Head of caudate nucleus (tissue), 42 donors: ENCODE data around the gene UIMC1.

Experiments used
- DNase-seq, 42 donors: peaks; one replicate each; pipeline versions ENCODE4 v3.0.0 to v3.0.0-alpha.2; 2020 to 2021; ENCODE audit warnings: mixed read lengths in 7 of 42
- intact Hi-C: fragments of 100-400 bp; cut with DNase I; formaldehyde crosslinking; loops from one replicate; pipeline ENCODE4 v1.15.0; 2022

The UIMC1 gene

GRCh38 chr5:176915906-176916305, 90.7 kb downstream of the UIMC1 start:
- no peak for DNase-seq
- intact Hi-C loops = no loop called here

GRCh38 chr5:176912115-176912514, 94.5 kb downstream of the UIMC1 start:
- intact Hi-C loops = no loop called here
- DNase-seq = no peak

GRCh38 chr5:176908675-176909368, 97.8 kb downstream of the UIMC1 start:
- DNase-seq = no peak

GRCh38 chr5:176906796-176907195, 99.8 kb downstream of the UIMC1 start:
- no peak for DNase-seq
- intact Hi-C loops = no loop called here

More at GRCh38 chr5:176908675-176909368, 97.8 kb downstream of the UIMC1 start:
- intact Hi-C loops = no loop called here

GRCh38 chr5:176906126-176906525, 100.5 kb downstream of the UIMC1 start:
- no peak for DNase-seq
- intact Hi-C loops = no loop called here

- intact Hi-C loops = no loop called here
- DNase-seq = no peak
These were observed 102.3 kb downstream of the UIMC1 start for GRCh38 chr5:176904276-176904675.

GRCh38 chr5:176902911-176903664, 103.5 kb downstream of the UIMC1 start:
- intact Hi-C loops = no loop called here
- DNase-seq = no peak

- DNase-seq = no peak
- intact Hi-C loops = no loop called here
These were observed 104.3 kb downstream of the UIMC1 start for GRCh38 chr5:176902102-176902814.

- intact Hi-C loops = no loop called here
These were observed 105.1 kb downstream of the UIMC1 start for GRCh38 chr5:176901260-176902101.

GRCh38 chr5:176900780-176901204, 105.8 kb downstream of the UIMC1 start:
- DNase-seq = no peak
- intact Hi-C loops = no loop called here

More at GRCh38 chr5:176901260-176902101, 105.1 kb downstream of the UIMC1 start:
- DNase-seq = peak in 1 of 42 donors; percentile 34

GRCh38 chr5:176899946-176900779, 106.4 kb downstream of the UIMC1 start:
- DNase-seq = peak in 11 of 42 donors; percentile 23 to 55 (median 35)
- intact Hi-C loops = no loop called here

GRCh38 chr5:176899296-176899891, 107.2 kb downstream of the UIMC1 start, which contains the start of gene HK3:
Gene HK3 (minus strand): TSS chr5:176899346. CDS start chr5:176896159, 3,187 bp downstream.
- intact Hi-C loops = no loop called here
- peak in 5 of 42 donors; percentile 18 to 48 (median 30) for DNase-seq

- no peak for DNase-seq
- intact Hi-C loops = no loop called here
These were observed 109.3 kb downstream of the UIMC1 start for GRCh38 chr5:176897263-176897662.

- intact Hi-C loops = no loop called here
- no peak for DNase-seq
These were observed 110.7 kb downstream of the UIMC1 start for GRCh38 chr5:176895831-176896230.

GRCh38 chr5:176894298-176894697, 112.3 kb downstream of the UIMC1 start:
- no peak for DNase-seq
- intact Hi-C loops = no loop called here

- intact Hi-C loops = no loop called here
These were observed 113.9 kb downstream of the UIMC1 start for GRCh38 chr5:176892663-176893062.

GRCh38 chr5:176891331-176891958, 115.1 kb downstream of the UIMC1 start:
- peak in 1 of 42 donors; percentile 3 for DNase-seq
- intact Hi-C loops = no loop called here

More at GRCh38 chr5:176892663-176893062, 113.9 kb downstream of the UIMC1 start:
- no peak for DNase-seq
